ENCODE results near the gene RUNX1.

- TF ChIP-seq CTCF (IDR thresholded peaks at IDR 0.05) (no peak), POLR2A (IDR thresholded peaks at IDR 0.05) (no peak)
Observed at GRCh38 chr21:34919406-34919805, 129.7 kb downstream of the RUNX1 start.

Data from vagina (tissue), 2 donors.